Superior temporal gyrus (tissue), 1 donor: ENCODE results near the gene NDUFV2.
"Not testable (repeated sequence)": the region's sequence is repeated elsewhere in the genome, so short reads cannot be mapped to it uniquely, and the experiment has no call there.

Experiments used
- DNase-seq: peaks from one replicate; pipeline ENCODE4 v3.0.0-alpha.2; 2016; ENCODE audit errors: extremely low spot score

Gene NDUFV2

DNA sequence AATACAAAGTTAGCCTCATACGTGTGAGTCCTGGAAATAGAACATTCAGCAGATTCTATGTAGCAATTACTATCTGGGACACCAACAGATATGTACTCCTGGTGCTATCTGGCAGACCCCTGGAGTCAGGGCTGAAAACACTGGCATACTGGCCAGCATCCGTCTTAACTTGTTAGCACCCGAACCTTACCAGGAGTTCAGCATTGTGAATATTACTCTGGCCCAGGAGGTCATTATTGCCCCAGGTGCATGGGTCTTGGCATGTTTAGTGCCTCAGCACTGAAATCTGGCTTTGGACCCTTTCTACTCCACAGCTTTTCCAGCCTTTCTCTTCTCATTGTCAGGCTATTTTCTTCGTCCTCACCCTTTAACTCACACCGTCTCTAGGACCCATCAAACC, 11.9 kb upstream of the NDUFV2 start:
- no peak for DNase-seq

DNA sequence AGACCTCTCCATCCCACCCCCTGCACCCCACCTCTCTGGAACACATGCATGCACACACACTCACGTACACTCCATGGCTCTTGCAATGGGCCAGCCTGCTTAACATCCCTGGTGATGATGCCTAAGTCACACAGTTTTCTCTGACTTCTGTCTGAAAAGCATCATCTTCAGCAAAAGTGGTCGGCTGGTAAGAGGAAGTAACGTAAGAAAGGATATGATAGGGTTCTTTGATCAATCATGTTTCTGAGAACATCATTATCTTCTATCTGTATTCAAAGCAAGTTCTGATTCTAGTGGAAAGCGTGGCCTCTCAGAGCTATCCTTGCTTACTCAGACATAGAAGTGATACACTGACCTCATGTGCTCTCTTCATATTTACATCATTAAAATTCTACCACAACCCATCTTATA, 11.4 kb upstream of the NDUFV2 start:
- no peak for DNase-seq

DNA sequence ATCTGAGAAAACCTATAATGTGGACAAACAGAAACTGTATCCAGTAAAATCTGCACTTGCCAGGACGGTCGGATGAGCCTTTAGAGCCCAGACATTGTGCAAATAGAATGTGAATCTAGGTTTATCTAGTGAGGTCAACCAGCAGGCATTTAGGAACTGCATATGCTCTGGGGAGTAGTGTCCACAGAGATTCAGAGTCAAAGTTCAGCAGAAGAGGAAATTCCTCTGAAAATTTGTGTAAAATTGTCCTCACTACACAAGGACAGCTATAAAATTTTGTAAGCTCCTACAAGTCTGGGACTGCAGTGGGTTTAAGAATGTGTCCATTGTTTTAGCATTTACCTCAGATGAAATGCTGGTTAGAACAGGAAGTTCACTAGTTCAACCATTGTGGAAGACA, 9.8 kb upstream of the NDUFV2 start:
- DNase-seq, result no peak

DNA sequence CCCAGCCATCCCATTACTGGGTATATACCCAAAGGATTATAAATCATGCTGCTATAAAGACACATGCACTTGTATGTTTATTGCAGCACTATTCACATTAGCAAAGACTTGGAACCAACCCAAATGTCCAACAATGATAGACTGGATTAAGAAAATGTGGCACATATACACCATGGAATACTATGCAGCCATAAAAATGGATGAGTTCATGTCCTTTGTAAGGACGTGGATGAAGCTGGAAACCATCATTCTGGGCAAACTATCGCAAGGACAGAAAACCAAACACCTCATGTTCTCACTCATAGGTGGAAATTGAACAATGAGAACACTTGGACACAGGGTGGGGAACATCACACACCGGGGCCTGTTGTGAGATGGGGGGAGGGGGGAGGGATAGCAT, 9.4 kb upstream of the NDUFV2 start:
- not testable (repeated sequence) for DNase-seq

DNA sequence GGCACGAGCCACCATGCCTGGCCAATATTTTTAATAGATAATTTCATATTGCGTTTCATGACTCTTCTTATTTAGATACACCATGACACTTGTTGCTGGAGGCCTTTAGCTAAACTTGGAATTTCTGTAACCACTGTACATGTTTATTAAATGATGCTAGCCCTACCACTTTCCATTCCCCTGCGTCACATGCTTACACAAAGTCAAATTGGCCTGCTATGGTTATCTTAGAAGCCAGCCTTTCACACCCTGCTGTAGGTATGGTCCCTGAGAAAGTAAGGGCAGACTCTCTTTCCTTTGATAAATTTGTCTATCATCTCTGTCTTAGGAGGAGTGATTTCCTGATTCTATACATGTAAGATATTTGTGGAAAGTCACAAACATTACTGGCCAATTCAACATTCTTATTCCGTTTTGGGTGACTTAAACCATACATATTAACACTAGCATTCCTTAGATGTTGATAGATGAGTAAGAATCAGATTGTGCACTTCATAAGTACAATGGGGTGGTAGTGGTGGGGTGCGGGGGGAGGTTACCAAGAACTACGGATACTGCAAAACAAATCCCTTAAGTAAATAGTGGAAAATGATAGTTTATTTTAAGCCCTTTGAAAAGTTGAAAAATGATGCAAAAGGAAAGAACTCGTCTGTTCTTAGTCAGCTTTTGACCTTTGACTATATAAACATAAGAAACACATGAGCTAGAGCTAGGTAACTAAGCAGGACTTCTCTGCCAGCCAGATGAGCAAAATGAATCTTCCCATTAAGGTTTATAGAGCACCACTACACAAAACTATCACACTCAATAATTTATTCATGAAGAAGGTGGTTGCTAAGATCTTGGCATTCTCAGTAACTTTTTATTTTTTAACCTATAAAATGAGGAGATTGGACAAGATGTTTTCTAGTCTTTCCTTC, 7.9 kb upstream of the NDUFV2 start:
- DNase-seq, result no peak

DNA sequence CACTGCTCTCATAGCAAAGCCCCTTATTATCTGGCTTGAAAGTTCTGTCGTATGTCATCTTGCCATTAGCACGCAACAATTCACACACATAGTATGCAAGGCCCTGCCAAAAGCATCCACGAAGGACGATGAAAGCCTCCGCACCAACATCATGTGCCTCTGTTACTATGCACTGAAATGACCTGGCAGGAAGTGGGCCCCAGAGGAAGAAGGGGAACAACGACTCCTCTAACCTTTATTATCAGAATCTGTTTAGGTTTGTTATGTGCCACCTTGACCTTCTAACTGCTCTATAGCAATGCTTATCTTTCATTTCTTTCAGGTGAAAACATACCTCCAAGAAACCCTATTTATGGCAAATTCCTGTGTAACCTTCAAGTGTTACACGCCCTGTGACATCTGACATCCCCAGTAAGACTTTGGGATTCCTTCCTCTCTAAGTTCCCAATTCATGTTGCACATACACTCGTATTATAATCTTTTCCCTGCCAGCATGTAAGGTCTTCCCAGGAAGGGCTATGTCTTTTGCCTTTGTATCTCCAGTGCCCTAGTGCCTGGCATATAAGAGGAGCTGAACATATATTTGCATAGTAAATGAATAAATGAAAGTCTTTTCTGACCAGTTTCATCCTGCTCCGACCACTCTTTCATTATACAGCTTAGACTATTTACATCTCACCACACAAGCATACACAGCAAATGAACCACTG, 7.0 kb upstream of the NDUFV2 start:
- DNase-seq, result no peak

DNA sequence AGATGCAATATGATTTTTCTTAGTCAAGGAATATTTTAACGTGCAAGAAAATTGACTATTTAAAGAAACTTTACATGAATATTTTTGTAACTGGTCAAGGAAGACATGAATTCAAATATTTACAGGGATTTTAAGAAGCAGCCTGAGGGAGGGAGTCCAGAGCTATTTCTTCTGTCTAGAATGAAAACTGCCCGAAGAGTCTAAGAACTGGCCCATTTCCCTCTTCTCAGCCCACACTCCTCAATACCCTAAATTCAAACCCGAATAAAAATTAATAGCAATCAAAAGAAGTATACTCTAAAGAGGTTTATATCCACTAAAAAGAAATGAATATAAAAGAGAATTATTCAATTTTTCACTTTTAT, 6.5 kb upstream of the NDUFV2 start:
- DNase-seq, result no peak

DNA sequence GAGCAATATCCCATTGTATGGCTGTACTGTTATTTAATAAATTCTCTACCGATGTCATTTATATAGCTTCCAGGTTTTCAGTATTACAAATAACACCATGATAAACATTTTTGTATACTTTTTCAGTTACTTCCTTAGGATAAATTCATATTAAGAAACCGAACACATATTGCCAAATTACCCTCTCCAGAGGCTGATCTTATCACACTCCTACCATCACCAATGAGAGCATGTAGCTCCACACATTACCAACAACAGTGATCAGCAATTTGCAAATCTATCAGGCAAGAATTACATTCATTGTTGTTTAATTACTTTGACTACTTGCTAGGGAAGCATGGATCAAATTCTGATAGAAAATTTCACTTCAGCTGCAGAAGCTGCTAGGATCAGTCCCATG, 5.8 kb upstream of the NDUFV2 start:
- no peak for DNase-seq

DNA sequence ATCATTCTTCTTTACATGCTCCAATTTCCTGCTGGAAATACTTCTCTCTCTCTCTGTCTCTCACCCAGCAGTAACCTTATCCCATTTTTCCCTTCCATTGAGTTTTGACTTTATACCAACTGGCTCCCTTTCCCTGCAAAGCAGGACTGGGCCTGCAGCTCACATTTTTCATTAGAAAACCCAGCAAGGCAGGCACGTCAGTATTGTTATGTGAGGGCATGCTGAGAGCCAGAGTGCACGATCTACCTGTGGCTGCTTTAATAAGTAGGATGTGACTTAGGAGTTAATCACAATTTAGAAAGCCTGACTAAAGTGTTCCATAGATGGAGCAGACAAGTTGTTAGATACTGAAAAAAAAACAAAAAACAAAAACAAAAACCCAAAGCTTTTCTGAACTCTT, 5.2 kb upstream of the NDUFV2 start:
- DNase-seq, result no peak

DNA sequence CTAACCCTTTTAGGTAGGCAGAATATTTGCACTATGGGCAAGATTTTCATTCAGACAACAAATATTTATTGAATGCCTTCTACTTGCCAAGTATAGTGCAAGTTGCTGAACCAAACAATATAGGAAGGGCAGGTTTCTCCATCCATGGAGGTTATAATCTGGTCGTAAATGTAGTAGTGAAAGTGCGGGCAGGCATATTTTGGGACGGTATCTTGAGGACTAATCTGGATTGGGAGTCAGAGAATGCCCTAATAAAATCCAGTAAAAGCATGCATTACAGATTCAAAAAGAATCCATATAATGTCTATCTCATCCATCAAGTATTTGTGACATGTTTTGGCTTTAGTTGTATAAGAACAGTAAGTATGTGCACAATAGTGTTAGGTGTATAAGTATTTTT, 1.7 kb upstream of the NDUFV2 start:
- DNase-seq, result no peak

DNA sequence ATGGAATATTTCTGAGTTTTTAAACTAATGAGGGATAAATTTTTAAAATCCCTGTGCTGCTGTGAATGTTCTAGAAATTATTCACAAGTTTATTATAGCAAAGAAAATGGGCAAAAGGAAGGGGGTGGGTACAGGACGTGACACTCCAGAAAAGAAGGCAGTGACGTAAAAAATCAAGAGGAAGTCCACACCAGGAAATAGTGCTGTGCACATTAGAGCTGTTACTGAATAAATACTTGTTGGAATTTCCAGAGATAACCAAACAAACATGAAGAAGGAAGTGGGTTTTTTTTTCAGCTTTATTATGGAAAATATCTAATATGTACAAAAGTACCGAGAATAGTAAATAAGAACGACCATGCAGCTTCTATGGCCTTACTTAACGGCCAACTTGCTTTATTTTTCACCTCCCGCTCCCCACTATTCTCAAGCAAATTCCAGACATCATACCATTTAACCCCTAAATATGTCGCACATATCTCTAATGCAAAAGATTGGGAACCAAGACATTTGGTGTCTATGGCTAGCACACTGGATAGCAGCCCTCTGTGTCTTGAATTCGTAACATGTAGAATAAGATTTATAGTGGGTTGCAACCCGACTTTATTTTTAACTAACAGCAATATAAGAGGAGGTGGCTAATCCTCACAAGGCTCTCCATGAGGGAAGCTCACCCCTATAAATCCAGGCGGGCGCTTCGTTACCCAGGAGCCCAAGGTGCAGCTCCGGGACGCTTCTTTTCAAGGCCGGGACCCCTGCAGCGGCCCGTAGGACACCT, 580 bp upstream of the NDUFV2 start:
- peak; percentile 51 for DNase-seq

DNA sequence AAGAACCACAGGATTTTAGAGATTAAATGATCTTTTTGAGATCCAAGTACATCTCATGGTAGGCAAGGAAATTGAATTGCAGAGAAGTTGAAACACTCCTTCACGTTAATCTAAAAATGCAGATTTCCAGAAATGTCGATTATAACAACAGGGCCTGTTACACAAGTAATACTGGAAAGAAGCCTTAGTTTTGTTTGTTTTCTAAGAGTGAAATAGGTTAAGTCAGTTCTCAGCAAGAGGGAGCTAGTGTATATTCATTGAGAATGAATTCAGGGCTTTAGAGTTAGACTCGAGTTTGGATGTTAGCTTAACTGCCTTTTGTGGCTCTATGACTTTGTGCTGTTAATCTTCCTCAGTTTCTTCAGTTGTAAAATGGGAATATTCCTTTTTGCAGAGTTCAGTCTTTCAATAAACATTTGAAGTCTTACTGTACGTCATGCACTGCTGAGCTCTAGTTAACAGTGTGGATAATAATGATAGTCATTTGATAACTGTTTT, 926 bp downstream of the NDUFV2 start:
- DNase-seq, result peak; percentile 66

DNA sequence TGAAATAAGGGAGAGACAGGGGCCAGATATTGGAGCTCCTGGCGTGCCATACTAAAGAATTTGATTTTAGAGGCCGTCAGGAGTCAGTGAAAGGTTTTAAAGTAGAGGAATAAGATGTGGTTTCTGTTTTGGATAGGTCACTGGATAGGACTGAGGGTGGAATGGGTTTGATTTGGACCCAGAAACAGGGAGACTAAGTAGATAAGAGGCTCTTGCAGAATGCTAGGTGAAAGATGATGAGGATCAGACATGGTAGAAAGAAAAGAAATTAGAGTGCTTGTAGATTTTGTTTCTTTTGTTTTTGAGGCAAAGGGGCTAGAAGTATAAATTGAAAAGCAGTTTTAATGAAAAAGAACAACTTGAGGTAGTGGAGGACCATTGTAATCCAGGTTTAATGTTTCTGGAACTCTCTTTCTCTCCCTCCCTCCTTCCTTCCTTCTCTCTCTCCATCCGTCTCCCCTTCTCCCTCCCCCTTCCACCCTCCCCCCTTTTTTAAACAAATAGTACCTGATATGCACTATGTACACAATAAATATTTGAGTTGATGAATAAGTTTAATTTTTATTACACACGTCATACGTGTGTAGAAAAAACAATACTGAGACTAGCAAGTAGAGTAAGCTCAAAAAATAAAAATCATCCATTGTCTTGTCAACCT, 1.9 kb downstream of the NDUFV2 start:
- DNase-seq, result no peak

DNA sequence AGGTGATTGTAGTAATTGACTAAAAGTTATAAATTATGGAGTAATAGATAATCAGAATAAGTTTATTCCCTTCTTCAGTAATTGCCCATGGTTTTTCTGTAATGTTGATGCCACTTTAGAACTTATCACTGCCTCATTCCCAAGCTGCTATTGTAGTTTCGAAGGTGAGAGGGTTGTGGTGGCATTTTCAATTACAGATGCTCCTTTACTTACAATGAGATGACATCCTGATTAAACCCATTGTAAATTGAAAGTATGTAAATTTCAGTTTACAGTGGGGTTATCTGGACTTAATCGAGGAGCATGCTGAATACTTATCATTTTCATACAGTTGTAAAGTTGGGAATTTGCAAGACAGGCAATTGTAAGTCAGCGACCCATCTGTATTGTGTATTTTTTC, 2.9 kb downstream of the NDUFV2 start:
- DNase-seq, result no peak

DNA sequence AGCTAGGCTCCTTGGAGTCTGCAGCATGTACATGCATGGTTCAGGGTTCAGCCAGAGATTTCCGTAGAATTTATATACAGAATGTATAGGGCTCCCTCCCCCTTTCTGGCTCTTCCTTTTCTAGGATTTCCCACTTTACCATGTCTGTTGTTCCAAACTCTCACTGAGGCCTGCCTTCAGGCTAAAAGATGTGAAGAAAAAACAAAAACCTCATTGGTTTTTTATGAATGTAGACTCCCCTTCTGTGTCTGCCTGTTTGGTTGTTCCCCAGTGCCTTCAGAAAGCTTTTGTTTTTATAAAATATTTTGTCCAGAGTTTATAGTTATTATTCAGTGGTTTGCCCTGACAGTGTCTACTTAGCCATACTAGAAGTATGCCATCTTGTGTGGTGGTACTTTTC, 3.6 kb downstream of the NDUFV2 start:
- DNase-seq, result no peak

DNA sequence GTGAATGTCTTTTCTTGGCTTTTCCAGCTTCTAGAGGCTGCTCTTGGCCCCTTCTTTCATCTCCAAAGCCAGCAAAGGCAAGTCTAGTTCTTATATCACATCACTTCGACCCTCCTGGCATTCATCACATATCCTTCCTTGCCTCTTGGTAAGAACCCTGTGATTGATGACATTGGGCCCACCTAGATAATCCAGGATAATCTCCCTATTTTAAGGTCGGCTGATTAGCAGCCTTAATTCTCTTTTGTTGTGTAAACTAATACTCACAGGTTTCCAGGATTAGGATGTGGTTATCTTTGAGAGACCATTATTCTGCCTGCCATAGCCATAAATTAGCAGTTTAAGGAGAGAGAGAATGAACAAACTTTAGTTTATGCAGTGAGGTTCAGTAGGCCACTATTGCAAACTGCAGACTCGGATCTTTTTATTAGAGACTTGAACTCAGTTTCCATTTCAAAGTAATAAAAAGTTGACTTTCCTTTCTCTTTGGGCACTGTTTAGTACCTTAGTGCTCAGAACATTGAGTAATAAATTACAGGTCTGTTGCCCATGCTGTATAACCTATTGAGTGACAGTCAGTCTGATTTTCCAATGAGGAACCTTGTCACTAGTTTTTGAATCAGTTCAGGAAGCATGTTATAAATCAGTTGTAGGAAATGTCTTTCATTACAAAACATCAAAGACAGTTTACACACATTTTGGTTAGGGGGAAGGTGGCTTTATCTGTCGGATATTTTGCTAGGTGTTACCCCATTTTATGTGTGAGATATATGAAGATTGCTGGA, 4.5 kb downstream of the NDUFV2 start:
- DNase-seq, result no peak

DNA sequence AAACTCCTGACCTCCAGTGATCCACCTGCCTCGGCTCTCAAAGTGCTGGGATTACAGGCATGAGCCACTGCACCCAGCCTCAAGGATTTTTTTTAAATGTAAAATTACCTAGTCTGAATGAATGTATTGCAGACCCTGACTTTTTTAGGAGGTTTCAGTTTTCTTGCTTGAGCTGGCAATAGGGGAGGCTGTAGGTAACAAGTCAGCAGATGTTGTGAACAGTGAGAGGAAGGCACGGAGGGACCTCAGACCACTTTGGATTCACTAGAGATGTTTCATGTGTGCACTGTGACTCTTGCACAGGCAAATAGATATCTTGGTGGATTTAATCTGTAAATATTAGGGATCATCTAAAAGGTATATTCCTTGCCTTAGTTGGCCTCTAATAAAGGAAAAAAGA, 6.4 kb downstream of the NDUFV2 start:
- no peak for DNase-seq

DNA sequence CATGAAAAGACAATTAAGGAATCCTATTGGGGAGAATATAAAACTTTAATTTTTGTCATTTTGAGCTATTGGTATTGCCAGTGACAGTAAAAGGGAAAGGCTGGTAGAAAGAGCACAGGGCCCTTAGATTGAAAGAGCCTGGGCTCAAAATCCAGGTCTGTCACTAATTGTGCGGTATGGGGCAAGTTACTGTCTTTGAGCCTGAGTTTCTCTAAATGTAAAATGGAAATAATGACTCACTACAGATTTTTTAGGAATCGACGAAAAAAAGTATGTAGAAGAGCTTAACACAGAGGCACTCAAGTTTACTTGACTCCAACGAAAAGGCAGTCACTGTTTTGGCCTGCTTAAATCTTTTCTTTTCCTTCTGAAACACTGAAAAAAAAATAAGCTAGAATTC, 7.0 kb downstream of the NDUFV2 start:
- DNase-seq, result no peak

DNA sequence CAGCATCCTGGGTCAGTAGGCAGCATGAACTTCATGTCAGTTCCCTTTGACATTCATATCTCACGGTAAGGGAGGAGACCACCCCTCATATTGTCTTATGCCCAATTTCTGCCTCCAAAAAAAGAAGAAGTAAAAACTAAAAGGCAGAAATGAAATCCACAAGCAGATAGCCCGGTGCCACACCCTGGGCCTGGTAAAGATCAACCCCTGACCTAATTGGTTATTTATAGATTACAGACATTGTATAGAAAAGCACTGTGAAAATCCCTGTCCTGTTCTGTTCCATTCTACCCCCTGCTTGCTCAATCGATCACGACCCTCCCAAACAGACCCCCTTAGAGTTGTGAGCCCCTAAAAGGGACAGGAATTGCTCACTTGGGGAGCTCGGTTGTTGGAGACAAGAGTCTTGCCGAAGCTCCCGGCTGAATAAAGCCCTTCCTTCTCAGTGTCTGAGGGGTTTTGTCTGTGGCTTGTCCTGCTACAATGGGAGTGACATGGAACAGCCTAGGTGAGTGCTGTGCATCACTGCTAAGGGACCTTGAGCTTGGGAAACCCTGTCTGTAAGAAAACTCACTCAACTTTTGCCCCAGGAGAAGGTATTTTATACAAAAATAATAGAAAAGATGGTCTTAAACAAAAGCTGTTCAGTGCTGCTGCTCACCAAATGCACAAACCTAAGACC, 11.1 kb downstream of the NDUFV2 start:
- no peak for DNase-seq

DNA sequence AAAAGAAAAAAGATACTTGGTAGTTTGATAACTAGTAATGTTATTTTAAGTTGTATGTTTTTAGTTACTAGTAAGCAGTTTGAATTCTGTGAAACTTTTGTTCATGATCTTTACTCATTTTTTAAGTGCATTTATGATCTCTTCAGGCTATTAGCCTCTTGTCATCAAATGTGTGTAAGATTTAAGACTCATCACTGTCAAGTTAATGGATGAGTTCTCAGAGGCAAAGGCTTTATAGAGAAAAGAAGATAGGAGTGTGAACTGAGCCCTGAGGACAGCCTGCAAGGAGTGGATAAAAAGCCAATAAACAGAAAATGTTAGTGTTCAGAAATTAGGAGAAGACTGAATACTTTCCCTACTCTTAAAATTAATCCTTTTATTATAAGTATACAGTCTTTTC, 13.5 kb downstream of the NDUFV2 start:
- DNase-seq, result no peak
